ENCODE measurements around the gene RFX3. TPM values are rescaled to one million over a fixed set of nuclear protein-coding genes. Genes with fewer than 3 reads are reported as not detected.

Gene RFX3
- total RNA-seq, 1 donor from 2014 or later, result 1.6 TPM

GRCh38 chr9:3471883-3472282, 53.9 kb downstream of the RFX3 start:
- H3K4me3 ChIP-seq (ENCODE audit: low read depth, low read length), result no peak overlapping the region
- no peak for TF ChIP-seq CTCF (conservative IDR thresholded peaks at IDR 0.05; ENCODE audit: low read depth, low read length)
- no peak for DNase-seq (ENCODE audit: low read depth)

GRCh38 chr9:3468421-3469205, 57.2 kb downstream of the RFX3 start:
- TF ChIP-seq CTCF (conservative IDR thresholded peaks at IDR 0.05; ENCODE audit: low read depth, low read length), result no peak
- H3K4me3 ChIP-seq (ENCODE audit: low read depth, low read length), result no peak overlapping the region

DNA sequence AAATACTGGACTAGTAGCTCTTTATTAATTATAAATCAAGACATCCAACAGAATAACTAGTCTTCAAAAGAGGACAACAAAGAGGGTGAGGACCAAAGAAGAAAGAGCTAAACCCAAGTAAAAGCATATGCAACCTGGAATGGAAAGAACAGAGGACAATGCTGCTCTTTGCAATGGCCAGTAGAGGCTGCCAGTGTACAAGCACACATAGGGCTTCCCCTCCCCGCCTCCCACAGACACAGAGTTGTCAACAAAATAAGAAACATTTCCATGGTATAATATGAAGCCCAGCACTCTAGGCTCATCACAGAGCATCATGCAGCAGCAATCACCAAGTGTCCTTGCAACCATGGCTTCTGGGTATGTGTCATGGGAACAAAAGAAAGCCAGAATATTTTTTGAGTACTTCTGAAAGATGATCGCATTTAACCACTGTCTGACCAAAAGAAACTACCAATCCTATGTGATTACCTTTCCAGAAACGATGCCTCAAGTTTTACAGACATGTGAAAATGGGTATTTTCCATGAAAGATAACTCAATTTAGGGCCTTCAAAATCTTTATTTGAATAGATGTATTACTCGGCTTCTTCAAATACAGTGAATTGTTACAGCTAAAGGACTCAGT, 58.1 kb downstream of the RFX3 start:
- DNase-seq (ENCODE audit: low read depth), result peak; percentile 23

More at GRCh38 chr9:3468421-3469205, 57.2 kb downstream of the RFX3 start:
- no peak for DNase-seq (ENCODE audit: low read depth)

DNA sequence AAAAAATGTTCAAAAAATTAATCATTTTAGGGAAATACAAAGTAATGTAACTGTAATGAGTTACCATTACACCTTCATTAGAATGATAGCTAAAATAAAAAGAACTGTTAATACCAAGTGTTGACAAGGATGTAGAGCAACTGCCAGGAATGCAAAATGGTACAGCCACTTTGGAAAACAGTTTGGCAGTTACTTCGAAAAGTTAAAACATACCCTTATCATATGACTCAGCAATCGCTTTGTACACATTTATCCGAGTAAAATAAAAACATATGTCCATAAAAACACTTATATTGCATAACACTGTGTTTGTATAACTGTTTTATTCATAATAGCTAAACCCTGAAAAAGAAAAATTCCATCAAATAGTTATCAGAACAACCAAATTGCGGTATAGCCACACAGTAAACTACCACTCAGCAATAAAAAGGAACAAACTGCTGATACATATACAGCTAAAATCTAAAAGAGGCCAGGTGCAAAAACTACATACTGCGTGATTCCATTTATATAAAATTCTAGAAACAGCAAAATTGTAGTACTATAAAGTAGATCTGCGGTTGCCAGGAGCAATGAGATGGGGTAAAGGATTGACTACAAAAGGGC, 61.7 kb downstream of the RFX3 start:
- no peak for TF ChIP-seq CTCF (conservative IDR thresholded peaks at IDR 0.05; ENCODE audit: low read depth, low read length)
- H3K4me3 ChIP-seq (ENCODE audit: low read depth, low read length), result no peak overlapping the region
- no peak for DNase-seq (ENCODE audit: low read depth)

More for the DNA sequence above, 58.1 kb downstream of the RFX3 start:
- H3K4me3 ChIP-seq (ENCODE audit: low read depth, low read length), result no peak overlapping the region
- peak; percentile 100 for TF ChIP-seq CTCF (conservative IDR thresholded peaks at IDR 0.05; ENCODE audit: low read depth, low read length)

- TF ChIP-seq CTCF (conservative IDR thresholded peaks at IDR 0.05; ENCODE audit: low read depth, low read length), result no peak
- no peak overlapping the region for H3K4me3 ChIP-seq (ENCODE audit: low read depth, low read length)
- DNase-seq (ENCODE audit: low read depth), result no peak
These were observed 66.9 kb downstream of the RFX3 start for GRCh38 chr9:3458806-3459475.

- DNase-seq (ENCODE audit: low read depth), result no peak
- no peak for TF ChIP-seq CTCF (conservative IDR thresholded peaks at IDR 0.05; ENCODE audit: low read depth, low read length)
- no peak overlapping the region for H3K4me3 ChIP-seq (ENCODE audit: low read depth, low read length)
These were observed 68.6 kb downstream of the RFX3 start for GRCh38 chr9:3457175-3457574.
